ENCODE results near the gene OR51E1. TPM values are rescaled to one million over a fixed set of nuclear protein-coding genes. Genes with fewer than 3 reads are reported as not detected.
A peak's percentile ranks its signal among the peaks of the same experiment; 100 is the strongest.

The OR51E1 gene
- total RNA-seq, 3 donors from 2014 or later (not counting 1 experiment from before 2014, with no cell fraction given) = not detected

DNA sequence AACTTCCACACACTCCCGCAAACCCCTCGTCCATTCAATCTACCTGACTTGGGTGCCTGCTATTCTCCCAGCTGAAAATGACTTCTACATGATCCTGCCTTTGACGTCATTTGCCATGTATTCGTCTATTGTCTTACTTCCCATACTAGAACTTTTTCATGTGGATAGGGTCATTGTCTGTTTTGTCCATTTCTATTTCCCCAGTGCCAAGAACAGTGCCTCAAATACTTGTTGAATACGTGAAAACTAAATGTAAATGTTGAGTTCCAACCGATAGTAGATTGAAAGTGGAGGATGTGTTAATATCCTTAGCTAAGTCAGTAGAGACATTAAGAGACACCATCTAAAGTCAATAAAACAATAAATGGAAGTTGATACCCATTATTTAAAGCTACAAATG, 36.7 kb upstream of the OR51E1 start:
- H3K9me3 Mint-ChIP-seq = peaks cover 0 to 2% of the 10 kb centered on the region in 2 donors
- Histone ChIP-seq H3K9me3 (ENCODE audit: control insufficient read depth, insufficient read depth, low read length) (no peaks in the 10 kb centered on the region), H3K36me3 (ENCODE audit: control insufficient read depth, insufficient read depth, low read length) (peaks cover 24% of the 10 kb centered on the region), H3K27me3 (ENCODE audit: control insufficient read depth, insufficient read depth, low read length) (no peaks in the 10 kb centered on the region), H3K27ac (ENCODE audit: low read length) (no peak overlapping the region), H3K4me1 (ENCODE audit: control insufficient read depth, insufficient read depth, low read length) (peaks cover 15% of the 10 kb centered on the region), H3K4me3 (ENCODE audit: low read length) (peak overlapping the region; percentile 70)
- H3K27ac Mint-ChIP-seq = peak overlapping the region; percentile 88 to 90
- ATAC-seq (no peak), DNase-seq (peak in 1 of 2 donors; percentile 6)
- no peaks in the 10 kb centered on the region for H3K27me3 Mint-ChIP-seq (ENCODE audit: low read depth in 2 of 2)
- H3K4me3 Mint-ChIP-seq = peak overlapping the region; percentile 94
- peaks cover 18% of the 10 kb centered on the region for H3K36me3 Mint-ChIP-seq
- 37% methylated on average over 2 of the region's 6 CpGs for WGBS (ENCODE audit: insufficient coverage)
- TF ChIP-seq, protein P1, sequence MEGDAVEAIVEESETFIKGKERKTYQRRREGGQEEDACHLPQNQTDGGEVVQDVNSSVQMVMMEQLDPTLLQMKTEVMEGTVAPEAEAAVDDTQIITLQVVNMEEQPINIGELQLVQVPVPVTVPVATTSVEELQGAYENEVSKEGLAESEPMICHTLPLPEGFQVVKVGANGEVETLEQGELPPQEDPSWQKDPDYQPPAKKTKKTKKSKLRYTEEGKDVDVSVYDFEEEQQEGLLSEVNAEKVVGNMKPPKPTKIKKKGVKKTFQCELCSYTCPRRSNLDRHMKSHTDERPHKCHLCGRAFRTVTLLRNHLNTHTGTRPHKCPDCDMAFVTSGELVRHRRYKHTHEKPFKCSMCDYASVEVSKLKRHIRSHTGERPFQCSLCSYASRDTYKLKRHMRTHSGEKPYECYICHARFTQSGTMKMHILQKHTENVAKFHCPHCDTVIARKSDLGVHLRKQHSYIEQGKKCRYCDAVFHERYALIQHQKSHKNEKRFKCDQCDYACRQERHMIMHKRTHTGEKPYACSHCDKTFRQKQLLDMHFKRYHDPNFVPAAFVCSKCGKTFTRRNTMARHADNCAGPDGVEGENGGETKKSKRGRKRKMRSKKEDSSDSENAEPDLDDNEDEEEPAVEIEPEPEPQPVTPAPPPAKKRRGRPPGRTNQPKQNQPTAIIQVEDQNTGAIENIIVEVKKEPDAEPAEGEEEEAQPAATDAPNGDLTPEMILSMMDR (IDR thresholded peaks at IDR 0.05) = no peak
- intact Hi-C loops (cut with micrococcal nuclease) = loop anchor here (10.0 kb wide), 1 partner anchor 1078 kb away; the partner anchor contains the start of genes TRIM22 and TRIM5
- peaks cover 53 to 59% of the 10 kb centered on the region in 2 donors for H3K4me1 Mint-ChIP-seq

DNA sequence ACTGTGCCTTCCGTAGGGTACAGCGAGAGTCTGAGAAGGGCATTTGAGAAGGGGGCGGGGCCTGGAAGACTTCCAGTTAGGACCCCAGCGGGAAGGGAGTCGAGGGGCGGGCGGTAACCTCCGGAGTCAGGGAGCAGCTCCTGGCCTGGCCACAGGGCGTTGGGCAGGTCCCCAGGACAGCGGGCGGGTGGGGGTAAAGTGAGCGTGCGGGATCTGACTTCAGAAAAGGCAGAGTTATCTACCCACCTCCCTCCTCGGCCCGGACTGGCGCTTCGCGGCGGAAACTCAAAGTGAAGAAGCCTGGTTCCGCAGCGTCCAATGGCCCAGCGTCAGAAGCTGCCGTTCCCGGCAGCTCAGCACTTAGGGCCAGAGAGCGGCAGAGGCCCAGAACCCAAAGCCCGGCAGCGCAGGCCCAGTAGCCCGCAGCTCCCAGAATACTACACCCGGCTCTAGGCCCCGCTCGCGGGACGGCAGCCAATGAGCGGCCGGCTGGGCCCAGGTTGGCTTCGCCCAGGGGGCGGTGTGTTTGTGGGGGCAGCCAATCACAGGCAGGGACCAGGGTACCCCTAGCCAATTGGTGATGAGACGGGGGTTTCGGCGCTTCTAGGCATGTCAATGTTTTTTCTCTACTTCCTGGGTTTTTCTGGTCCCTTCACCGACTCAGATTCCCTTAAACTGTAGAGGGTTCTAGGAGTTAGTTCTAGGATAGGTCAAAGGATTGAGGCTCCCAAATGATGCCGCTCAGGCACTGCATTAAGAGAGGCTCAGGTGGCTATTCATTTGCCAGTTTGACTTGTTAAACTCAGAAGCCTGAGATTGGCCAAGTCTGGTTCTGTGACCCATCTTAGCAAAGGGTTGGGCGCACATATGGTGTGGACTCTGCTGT, 35.8 kb upstream of the OR51E1 start, which contains the start of gene TRIM68:
Gene TRIM68 (minus strand): TSS at position 451 of the 886 bp plus-strand sequence. CDS start 2,727 bp downstream, outside the sequence.
- intact Hi-C loops (cut with micrococcal nuclease) = loop anchor here (10.0 kb wide), 1 partner anchor 1077 kb away; the partner anchor contains the start of genes TRIM22 and TRIM5
- H3K27me3 ChIP-seq (ENCODE audit: control insufficient read depth, insufficient read depth, low read length) = no peaks in the 10 kb centered on the region
- peaks cover 16% of the 10 kb centered on the region for H3K36me3 ChIP-seq (ENCODE audit: control insufficient read depth, insufficient read depth, low read length)
- H3K27ac ChIP-seq (ENCODE audit: low read length) = peak within 1 kb of the TSS; percentile 83
- peak within 1 kb of the TSS; percentile 88 to 90 for H3K27ac Mint-ChIP-seq
- H3K4me3 Mint-ChIP-seq = peak within 1 kb of the TSS; percentile 94
- TF ChIP-seq, protein P1 (IDR thresholded peaks at IDR 0.05) = no peak
- ATAC-seq (peak; percentile 99 to 100 (median 100)), DNase-seq (peak; percentile 95 to 96)
- WGBS (ENCODE audit: insufficient coverage) = 6% methylated on average over 43 of the region's 43 CpGs
- H3K4me1 ChIP-seq (ENCODE audit: control insufficient read depth, insufficient read depth, low read length) = peaks cover 15% of the 10 kb centered on the region
- peak within 1 kb of the TSS; percentile 70 for H3K4me3 ChIP-seq (ENCODE audit: low read length)
- H3K36me3 Mint-ChIP-seq = peaks cover 14% of the 10 kb centered on the region
- no peaks in the 10 kb centered on the region for H3K9me3 ChIP-seq (ENCODE audit: control insufficient read depth, insufficient read depth, low read length)
- H3K27me3 Mint-ChIP-seq (ENCODE audit: low read depth in 2 of 2) = no peaks in the 10 kb centered on the region
- peaks cover 49 to 57% of the 10 kb centered on the region in 2 donors for H3K4me1 Mint-ChIP-seq
- peaks cover 0 to 2% of the 10 kb centered on the region in 2 donors for H3K9me3 Mint-ChIP-seq

GRCh38 chr11:4610258-4610935, 33.4 kb upstream of the OR51E1 start:
- Mint-ChIP-seq H3K27ac (peak overlapping the region; percentile 88 to 90), H3K4me1 (peaks cover 43 to 44% of the 10 kb centered on the region in 2 donors), H3K4me3 (peak overlapping the region; percentile 47), H3K9me3 (peaks cover 0 to 2% of the 10 kb centered on the region in 2 donors), H3K27me3 (ENCODE audit: low read depth in 2 of 2) (peaks cover 8 to 16% of the 10 kb centered on the region in 2 donors), H3K36me3 (no peaks in the 10 kb centered on the region)
- ATAC-seq (no peak), DNase-seq (peak in 1 of 2 donors; percentile 46)
- Histone ChIP-seq H3K4me3 (ENCODE audit: low read length) (no peak overlapping the region), H3K27ac (ENCODE audit: low read length) (peak overlapping the region; percentile 59), H3K4me1 (ENCODE audit: control insufficient read depth, insufficient read depth, low read length) (peaks cover 15% of the 10 kb centered on the region), H3K9me3 (ENCODE audit: control insufficient read depth, insufficient read depth, low read length) (no peaks in the 10 kb centered on the region), H3K36me3 (ENCODE audit: control insufficient read depth, insufficient read depth, low read length) (no peaks in the 10 kb centered on the region), H3K27me3 (ENCODE audit: control insufficient read depth, insufficient read depth, low read length) (no peaks in the 10 kb centered on the region)
- TF ChIP-seq, protein P1 (IDR thresholded peaks at IDR 0.05) = no peak
- intact Hi-C loops (cut with micrococcal nuclease) = no loop called here
- WGBS (ENCODE audit: insufficient coverage) = 14% methylated on average over 3 of the region's 3 CpGs
